Testis (tissue), 3 donors: Measurements from ENCODE around the gene RABGAP1L. TPM values are rescaled to one million over a fixed set of nuclear protein-coding genes. Genes with fewer than 3 reads are reported as not detected.

ENCODE experiments used
- DNase-seq: peaks from one replicate; pipeline ENCODE4 v3.0.0-alpha.2; 2019
- H3K27ac ChIP-seq, 2 donors: fragments of 200-600 bp; sonication (generic); one replicate each; pipeline ENCODE4 v1.5.1; 2019
- H3K27me3 ChIP-seq: fragments of 200-600 bp; sonication (generic); one replicate; pipeline ENCODE4 v1.5.1; 2019
- H3K36me3 ChIP-seq: fragments of 200-600 bp; sonication (generic); one replicate; pipeline ENCODE4 v1.5.1; 2017; ENCODE audit warnings: low read depth; ENCODE audit errors: missing control alignments
- H3K4me1 ChIP-seq: fragments of 200-600 bp; sonication (generic); one replicate; pipeline ENCODE4 v1.5.1; 2019
- H3K4me3 ChIP-seq, 2 donors: fragments of 200-600 bp; sonication (generic); one replicate each; pipeline ENCODE4 v1.5.1; 2017 to 2019
- H3K9me3 ChIP-seq: fragments of 200-600 bp; sonication (generic); one replicate; pipeline ENCODE4 v1.5.1; 2017
- CTCF ChIP-seq, 3 experiments: fragments of 450-650 bp in 2 of 3; fragments of 200-600 bp in 1 of 3; sonication (generic) in 1 of 3; IDR thresholded peaks; one replicate each; pipeline ENCODE4 v1.5.1; 2016 to 2019; ENCODE audit warnings: antibody characterized with exemption in 3 of 3, mild to moderate bottlenecking in 2 of 3, moderate library complexity in 1 of 3
- POLR2A ChIP-seq: fragments of 450-650 bp; IDR thresholded peaks from one replicate; pipeline ENCODE4 v1.6.1; 2017; ENCODE audit warnings: antibody characterized with exemption, mild to moderate bottlenecking, moderate library complexity
- WGBS, 2 donors: methylation state at CpG; one replicate each; pipeline ENCODE4 v1.1.5; 2018; 5-methylcytosine and 5-hydroxymethylcytosine counted together
- intact Hi-C: fragments of 100-400 bp; cut with DNase I; formaldehyde crosslinking; loops from one replicate; pipeline ENCODE4 v1.15.1; 2023; ENCODE audit warnings: low total_unique reads
- polyA plus RNA-seq: library from polyadenylated mRNA; stranded (reverse); fragments of 350-450 nt; fragmentation: Illumina TruSeq; extraction: RNeasy Lipid Tissue Mini Kit (QIAGEN cat#74804); gene quantifications from one replicate; pipeline ENCODE4 v1.2.3, GENCODE V29; 2014; ENCODE audit warnings: low read depth, low replicate concordance; ENCODE audit not compliant: insufficient read depth
- total RNA-seq, 2 donors: library from RNA; depleted of rRNA; stranded (reverse); fragments of >200 nt; gene quantifications; one replicate each; pipeline ENCODE4 v1.2.3, GENCODE V29; 2016

The RABGAP1L gene
- total and polyA plus RNA-seq, 3 donors from 2014 or later, result 40.5 to 53.1 (median 49.5) TPM

- H3K27me3 ChIP-seq, result no peaks in the 10 kb centered on the region
- H3K36me3 ChIP-seq, result no peaks in the 10 kb centered on the region
- intact Hi-C loops, result no loop called here
- TF ChIP-seq CTCF (IDR thresholded peaks at IDR 0.05), result no peak
- no peak for TF ChIP-seq POLR2A
- no peak overlapping the region for H3K27ac ChIP-seq
- no peak for DNase-seq
- H3K9me3 ChIP-seq, result no peaks in the 10 kb centered on the region
- H3K4me1 ChIP-seq, result peaks cover 5% of the 10 kb centered on the region
- no peak overlapping the region for H3K4me3 ChIP-seq
- 67 to 74% methylated on average over 5 of the region's 5 CpGs for WGBS, 2 donors
These were observed 754.0 kb downstream of the RABGAP1L start for GRCh38 chr1:174913225-174913903.

- DNase-seq, result no peak
- intact Hi-C loops, result no loop called here
- Histone ChIP-seq H3K36me3 (no peaks in the 10 kb centered on the region), H3K4me3 (no peak overlapping the region), H3K4me1 (peaks cover 5% of the 10 kb centered on the region), H3K9me3 (no peaks in the 10 kb centered on the region), H3K27me3 (no peaks in the 10 kb centered on the region), H3K27ac (no peak overlapping the region)
- whole genome bisulfite sequencing, 2 donors, result 28 to 90% methylated on average over 1 of the region's 1 CpG
- TF ChIP-seq POLR2A, result no peak
- no peak for TF ChIP-seq CTCF (IDR thresholded peaks at IDR 0.05)
These were observed 755.7 kb downstream of the RABGAP1L start for GRCh38 chr1:174914991-174915390.

GRCh38 chr1:174916846-174917245 lies 757.5 kb downstream of the RABGAP1L start:
- Histone ChIP-seq H3K4me3 (no peak overlapping the region), H3K9me3 (no peaks in the 10 kb centered on the region), H3K27ac (no peak overlapping the region), H3K4me1 (peaks cover 5% of the 10 kb centered on the region), H3K27me3 (no peaks in the 10 kb centered on the region), H3K36me3 (no peaks in the 10 kb centered on the region)
- DNase-seq, result no peak
- TF ChIP-seq POLR2A (no peak), CTCF (IDR thresholded peaks at IDR 0.05) (no peak)
- intact Hi-C loops, result no loop called here
- WGBS, 2 donors, result 84 to 85% methylated on average over 3 of the region's 3 CpGs

- Histone ChIP-seq H3K4me1 (no peaks in the 10 kb centered on the region), H3K27me3 (no peaks in the 10 kb centered on the region), H3K9me3 (no peaks in the 10 kb centered on the region), H3K4me3 (no peak overlapping the region), H3K27ac (no peak overlapping the region), H3K36me3 (no peaks in the 10 kb centered on the region)
- WGBS, 2 donors, result 83 to 100% methylated on average over 1 of the region's 1 CpG
- no peak for TF ChIP-seq POLR2A
- TF ChIP-seq CTCF (IDR thresholded peaks at IDR 0.05), result no peak
- intact Hi-C loops, result no loop called here
- no peak for DNase-seq
These were observed 760.8 kb downstream of the RABGAP1L start for GRCh38 chr1:174920093-174920492.

GRCh38 chr1:174922121-174922520 lies 762.8 kb downstream of the RABGAP1L start:
- H3K27me3 ChIP-seq, result no peaks in the 10 kb centered on the region
- intact Hi-C loops, result no loop called here
- WGBS, 2 donors, result 89 to 94% methylated on average over 5 of the region's 5 CpGs
- H3K4me3 ChIP-seq, result no peak overlapping the region
- no peaks in the 10 kb centered on the region for H3K36me3 ChIP-seq
- no peaks in the 10 kb centered on the region for H3K9me3 ChIP-seq
- TF ChIP-seq POLR2A (no peak), CTCF (IDR thresholded peaks at IDR 0.05) (no peak)
- no peak overlapping the region for H3K27ac ChIP-seq
- no peak for DNase-seq
- H3K4me1 ChIP-seq, result no peaks in the 10 kb centered on the region
